ENCODE data around the gene FGA.

Gene FGA

DNA sequence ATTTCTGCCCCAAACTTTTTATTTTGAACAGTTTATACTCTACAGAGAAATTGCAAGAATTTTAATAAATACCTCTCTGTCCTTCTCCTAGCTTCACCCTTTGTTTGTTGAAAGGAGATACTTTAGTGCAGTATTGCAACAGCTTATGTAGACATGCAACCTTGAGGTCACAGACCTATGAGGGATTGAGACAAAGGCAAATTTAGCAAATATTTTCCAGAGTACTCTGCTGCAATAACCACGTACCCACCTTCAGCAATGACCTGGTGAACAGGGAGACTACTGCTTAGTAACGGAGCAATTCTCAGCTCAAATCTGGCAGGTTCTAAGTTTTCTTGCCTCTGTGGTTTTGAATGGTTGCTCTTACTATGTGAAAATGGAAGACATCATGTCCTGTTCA is 13.2 kb downstream of the FGA start:
- DNase-seq = no peak

- no peak for DNase-seq
Observed at GRCh38 chr4:154574311-154574710, 16.2 kb downstream of the FGA start.

- no peak for DNase-seq
Observed at GRCh38 chr4:154573190-154573870, 17.2 kb downstream of the FGA start.

DNA sequence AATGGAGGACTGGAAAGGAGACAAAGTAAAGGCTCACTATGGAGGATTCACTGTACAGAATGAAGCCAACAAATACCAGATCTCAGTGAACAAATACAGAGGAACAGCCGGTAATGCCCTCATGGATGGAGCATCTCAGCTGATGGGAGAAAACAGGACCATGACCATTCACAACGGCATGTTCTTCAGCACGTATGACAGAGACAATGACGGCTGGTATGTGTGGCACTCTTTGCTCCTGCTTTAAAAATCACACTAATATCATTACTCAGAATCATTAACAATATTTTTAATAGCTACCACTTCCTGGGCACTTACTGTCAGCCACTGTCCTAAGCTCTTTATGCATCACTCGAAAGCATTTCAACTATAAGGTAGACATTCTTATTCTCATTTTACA is 21.0 kb downstream of the FGA start:
- DNase-seq = no peak

DNA sequence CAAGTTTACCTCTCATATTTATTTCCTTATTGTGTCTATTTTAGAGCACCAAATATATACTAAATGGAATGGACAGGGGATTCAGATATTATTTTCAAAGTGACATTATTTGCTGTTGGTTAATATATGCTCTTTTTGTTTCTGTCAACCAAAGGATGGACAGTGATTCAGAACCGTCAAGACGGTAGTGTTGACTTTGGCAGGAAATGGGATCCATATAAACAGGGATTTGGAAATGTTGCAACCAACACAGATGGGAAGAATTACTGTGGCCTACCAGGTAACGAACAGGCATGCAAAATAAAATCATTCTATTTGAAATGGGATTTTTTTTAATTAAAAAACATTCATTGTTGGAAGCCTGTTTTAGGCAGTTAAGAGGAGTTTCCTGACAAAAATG is 21.5 kb downstream of the FGA start:
- no peak for DNase-seq

DNA sequence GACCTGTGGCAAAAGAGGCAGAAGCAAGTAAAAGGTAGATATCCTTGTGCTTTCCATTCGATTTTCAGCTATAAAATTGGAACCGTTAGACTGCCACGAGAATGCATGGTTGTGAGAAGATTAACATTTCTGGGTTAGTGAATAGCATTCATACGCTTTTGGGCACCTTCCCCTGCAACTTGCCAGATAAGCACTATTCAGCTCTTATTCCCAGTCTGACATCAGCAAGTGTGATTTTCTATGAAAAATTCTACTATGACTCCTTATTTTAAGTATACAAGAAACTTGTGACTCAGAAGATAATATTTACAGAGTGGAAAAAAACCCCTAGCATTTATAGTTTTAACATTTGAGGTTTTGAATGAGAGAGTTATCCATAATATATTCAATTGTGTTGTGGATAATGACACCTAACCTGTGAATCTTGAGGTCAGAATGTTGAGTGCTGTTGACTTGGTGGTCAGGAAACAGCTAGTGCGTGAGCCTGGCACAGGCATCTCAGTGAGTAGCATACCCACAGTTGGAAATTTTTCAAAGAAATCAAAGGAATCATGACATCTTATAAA is 23.8 kb downstream of the FGA start:
- no peak for DNase-seq

DNA sequence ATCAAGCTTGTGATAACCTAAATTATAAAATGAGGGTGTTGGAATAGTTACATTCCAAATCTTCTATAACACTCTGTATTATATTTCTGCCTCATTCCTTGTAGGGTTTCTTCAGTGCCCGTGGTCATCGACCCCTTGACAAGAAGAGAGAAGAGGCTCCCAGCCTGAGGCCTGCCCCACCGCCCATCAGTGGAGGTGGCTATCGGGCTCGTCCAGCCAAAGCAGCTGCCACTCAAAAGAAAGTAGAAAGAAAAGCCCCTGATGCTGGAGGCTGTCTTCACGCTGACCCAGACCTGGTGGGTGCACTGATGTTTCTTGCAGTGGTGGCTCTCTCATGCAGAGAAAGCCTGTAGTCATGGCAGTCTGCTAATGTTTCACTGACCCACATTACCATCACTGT is 24.8 kb downstream of the FGA start:
- no peak for DNase-seq

DNA sequence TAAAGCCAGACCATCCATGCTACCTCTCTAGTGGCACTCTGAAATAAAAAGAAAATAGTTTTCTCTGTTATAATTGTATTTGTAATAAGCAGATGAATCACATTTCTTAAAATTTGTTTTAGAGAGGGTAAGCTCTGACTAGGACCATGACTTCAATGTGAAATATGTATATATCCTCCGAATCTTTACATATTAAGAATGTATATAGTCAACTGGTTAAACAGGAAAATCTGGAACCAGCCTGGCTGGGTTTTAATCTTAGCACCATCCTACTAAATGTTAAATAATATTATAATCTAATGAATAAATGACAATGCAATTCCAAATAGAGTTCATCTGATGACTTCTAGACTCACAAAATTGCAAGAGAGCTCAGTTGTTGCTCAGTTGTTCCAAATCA is 26.2 kb downstream of the FGA start:
- no peak for DNase-seq

- no peak for DNase-seq
Observed at GRCh38 chr4:154562697-154563254, 27.8 kb downstream of the FGA start, which contains the start of gene FGB. Gene FGB (plus strand): TSS chr4:154563011. CDS start chr4:154563019, 8 bp downstream.

GRCh38 chr4:154560824-154561231 is 29.7 kb downstream of the FGA start:
- DNase-seq = no peak

GRCh38 chr4:154560419-154560801 is 30.1 kb downstream of the FGA start:
- no peak for DNase-seq

DNA sequence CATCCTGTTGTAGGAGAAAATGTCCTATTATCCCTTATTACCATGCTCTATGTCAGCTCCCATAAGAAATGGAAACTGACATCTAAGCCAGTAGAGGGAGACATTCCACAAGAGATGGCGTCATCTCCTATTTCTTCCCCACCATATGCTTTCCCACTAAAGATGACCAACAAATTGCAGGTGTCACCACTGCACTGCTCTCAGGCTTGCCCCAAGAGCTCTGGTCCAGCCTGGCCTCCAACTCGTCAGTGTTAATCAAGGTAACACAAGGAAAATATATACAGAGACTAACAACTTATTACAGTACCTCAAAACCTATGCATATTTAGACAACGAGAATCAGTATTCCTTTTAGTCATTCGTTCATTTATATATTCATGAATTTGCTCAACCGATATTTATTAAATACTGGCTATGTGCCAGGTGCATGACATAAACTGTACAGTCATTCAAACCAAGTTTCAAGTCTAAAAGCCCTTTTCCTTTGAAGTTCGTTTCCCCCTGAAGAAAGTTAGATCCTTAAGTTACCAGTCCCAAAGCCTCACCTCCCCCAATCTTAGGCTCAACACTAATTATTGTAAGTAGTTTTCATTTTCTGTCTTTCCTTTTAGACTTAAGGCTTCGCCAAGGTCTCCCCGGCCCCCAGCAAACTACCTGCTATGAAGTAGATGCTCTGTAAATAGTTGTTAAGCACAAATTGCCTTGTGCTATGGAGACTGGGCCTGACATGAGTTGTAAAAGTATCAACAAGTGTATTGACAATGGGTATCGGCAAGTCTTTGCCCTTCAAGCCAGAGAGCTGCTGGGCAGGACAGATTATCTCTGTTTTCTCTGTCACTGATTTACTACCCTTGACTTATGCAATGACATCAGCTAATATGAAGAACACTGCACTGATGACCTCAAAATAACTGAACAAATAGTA is 30.8 kb downstream of the FGA start:
- peak; percentile 9 for DNase-seq

GRCh38 chr4:154559141-154559493 is 31.4 kb downstream of the FGA start:
- DNase-seq = no peak

DNA sequence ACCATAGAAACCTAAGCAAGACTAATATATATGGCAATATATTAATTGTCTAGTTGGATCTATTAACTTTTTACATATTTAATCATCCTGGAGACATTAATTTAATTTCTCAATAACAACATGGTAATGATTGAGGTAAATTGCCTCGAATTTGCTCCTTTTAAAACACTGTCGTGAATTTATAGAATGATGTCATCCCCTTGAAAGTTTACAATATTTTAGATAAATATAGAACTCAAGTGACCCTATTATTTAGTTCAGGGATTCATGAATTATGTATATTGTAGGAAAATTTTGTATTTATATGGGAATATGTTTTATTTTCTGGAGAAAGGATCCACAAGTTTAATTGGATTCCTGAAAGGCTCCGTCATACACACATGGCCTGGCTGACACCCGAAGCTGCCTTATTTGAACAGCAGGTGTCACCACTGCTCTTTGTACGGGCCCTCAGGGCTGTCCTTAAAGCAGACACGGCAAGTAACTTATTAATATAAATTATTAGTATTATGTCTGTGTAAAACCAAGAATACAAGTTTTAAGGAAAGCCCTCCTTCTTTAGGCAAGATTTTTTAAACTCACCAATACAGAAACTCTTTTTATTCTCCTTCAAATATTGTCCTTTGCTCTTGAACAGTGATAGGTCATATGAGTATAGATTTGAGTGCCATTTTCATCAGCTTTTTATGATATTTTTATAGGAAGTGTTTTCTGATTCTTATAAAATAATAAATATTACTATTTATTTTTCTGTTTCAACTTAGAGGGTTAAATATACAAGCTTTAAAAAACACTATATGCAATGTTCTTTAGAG is 38.5 kb downstream of the FGA start:
- peak; percentile 67 for DNase-seq

GRCh38 chr4:154549894-154550790 is 40.4 kb downstream of the FGA start, which contains the start of gene PLRG1:
Gene PLRG1 (minus strand): TSS chr4:154550400. CDS start chr4:154550308, 92 bp downstream.
- peak; percentile 92 for DNase-seq

DNA sequence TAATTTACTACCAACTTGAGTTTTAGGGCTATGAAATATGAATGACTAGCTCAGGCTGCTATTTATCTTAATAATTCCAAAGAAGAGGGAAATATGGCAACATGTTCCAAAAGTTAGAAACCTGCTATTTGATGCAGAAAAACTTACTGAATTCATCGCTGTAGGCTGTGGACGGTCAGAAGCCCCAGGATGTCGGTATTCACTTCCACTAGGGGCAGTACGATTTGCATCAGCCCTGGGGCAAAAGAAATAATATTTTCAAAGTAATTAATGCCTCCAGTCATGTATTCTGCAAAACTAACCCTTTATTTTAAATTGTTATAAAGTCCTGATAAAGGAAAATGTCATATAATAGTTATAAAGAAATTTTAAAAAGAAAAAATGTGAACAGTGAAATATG is 44.9 kb downstream of the FGA start:
- DNase-seq = no peak

DNA sequence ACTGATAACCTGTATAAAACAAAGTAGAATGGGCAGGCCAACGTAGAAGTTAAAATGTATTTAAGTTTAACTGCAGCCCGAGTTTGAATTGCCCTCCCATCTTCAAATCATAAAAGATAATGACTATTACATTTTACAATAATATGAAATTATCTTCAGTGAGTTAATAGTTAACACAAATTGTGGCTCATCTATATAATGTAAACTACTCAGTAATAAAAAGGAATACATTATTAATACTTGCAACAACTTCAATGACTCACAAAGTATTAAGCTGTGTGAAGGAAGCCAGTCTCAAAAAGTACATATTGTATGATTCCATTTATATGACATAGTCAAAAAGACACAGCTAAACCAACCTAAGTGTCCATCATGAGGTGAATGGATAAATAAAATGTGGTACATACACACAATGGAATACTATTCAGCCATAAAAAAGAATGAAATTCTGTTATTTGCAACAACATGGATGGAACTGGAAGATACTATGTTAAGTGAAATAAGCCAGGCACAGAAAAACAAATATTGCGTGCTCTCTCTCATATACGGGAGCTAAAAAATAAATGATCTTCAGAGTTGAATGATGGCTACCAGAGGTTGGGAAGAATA is 48.2 kb downstream of the FGA start:
- DNase-seq = no peak
